ENCODE data around the gene EEA1. TPM values are rescaled to one million over a fixed set of nuclear protein-coding genes. Genes with fewer than 3 reads are reported as not detected.
A peak's percentile ranks its signal among the peaks of the same experiment; 100 is the strongest.

EEA1 gene
- total RNA-seq, 1 donor from 2014 or later, result 31.1 TPM

- H3K36me3 Mint-ChIP-seq (ENCODE audit: unreplicated experiment), result no peaks in the 10 kb centered on the region
- no peaks in the 10 kb centered on the region for H3K27me3 Mint-ChIP-seq (ENCODE audit: unreplicated experiment)
- H3K4me3 Mint-ChIP-seq (ENCODE audit: unreplicated experiment), result no peak overlapping the region
- peaks cover 8% of the 10 kb centered on the region for H3K4me1 Mint-ChIP-seq (ENCODE audit: unreplicated experiment)
- TF ChIP-seq CTCF (IDR thresholded peaks at IDR 0.05), result no peak
- H3K27ac Mint-ChIP-seq (ENCODE audit: unreplicated experiment), result no peak overlapping the region
- no peaks in the 10 kb centered on the region for H3K9me3 Mint-ChIP-seq (ENCODE audit: unreplicated experiment)
- DNase-seq (ENCODE audit: extremely low spot score, unreplicated experiment), result no peak
Measured at GRCh38 chr12:92908108-92908507, 21.0 kb downstream of the EEA1 start.

DNA sequence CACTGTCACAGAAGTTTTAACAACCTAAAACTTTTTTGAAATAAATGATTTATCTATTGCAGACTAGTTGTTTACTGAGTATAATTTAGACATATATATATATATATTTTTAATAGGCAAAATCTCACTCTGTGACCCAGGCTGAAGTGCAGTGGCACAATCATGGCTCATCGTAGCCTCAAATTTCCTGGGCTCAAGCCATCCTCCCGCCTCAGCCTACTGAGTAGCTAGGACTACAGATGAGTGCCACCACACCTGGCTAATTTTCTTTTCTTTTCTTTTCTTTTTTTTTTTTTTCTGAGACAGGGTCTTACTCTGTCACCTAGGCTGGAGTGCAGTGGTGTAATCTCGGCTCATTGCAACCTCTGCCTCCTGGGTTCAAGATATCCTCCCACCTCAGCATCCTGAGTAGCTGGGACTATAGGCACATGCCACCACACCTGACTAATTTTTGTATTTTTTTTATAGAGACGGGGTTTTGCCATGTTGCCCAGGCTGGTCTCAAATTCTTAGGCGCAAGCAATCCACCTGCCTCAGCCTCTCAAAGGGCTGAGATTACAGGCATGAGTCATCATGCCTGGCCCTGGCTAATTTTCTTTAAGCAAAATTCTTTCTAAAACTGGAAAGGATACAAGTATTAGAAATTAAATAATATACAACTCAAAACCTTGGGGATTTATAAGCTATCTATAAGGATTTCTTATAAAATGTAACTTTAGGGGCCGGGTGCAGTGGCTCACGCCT lies 23.1 kb downstream of the EEA1 start:
- H3K4me3 Mint-ChIP-seq (ENCODE audit: unreplicated experiment), result no peak overlapping the region
- no peaks in the 10 kb centered on the region for H3K27me3 Mint-ChIP-seq (ENCODE audit: unreplicated experiment)
- no peak for DNase-seq (ENCODE audit: extremely low spot score, unreplicated experiment)
- no peaks in the 10 kb centered on the region for H3K36me3 Mint-ChIP-seq (ENCODE audit: unreplicated experiment)
- H3K4me1 Mint-ChIP-seq (ENCODE audit: unreplicated experiment), result peaks cover 7% of the 10 kb centered on the region
- no peaks in the 10 kb centered on the region for H3K9me3 Mint-ChIP-seq (ENCODE audit: unreplicated experiment)
- TF ChIP-seq CTCF (IDR thresholded peaks at IDR 0.05), result no peak
- H3K27ac Mint-ChIP-seq (ENCODE audit: unreplicated experiment), result no peak overlapping the region

DNA sequence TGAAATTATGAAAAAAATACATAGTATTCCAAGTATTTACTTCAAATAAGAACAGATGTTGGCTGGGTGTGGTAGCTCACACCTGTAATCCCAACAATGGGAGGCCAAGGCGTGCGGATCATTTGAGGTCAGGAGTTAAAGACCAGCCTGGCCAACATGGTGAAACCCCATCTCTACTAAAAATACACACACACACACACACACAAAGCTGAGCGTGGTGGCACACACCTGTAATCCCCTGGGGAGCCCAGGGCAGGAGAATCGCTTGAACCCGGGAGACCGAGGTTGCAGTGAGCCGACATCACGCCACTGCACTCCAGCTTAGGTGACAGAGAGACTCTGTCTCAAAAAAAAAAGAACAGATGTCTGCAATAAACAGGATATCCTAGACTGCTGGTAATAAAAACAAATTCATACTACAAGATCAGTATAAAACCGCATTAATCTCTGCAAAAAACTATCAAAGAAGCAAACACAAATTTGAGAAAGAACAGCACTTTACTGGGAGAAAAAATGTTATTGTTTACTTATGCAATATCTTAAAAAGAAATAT lies 23.8 kb downstream of the EEA1 start:
- no peak for TF ChIP-seq CTCF (IDR thresholded peaks at IDR 0.05)
- Mint-ChIP-seq H3K27ac (ENCODE audit: unreplicated experiment) (no peak overlapping the region), H3K36me3 (ENCODE audit: unreplicated experiment) (no peaks in the 10 kb centered on the region), H3K9me3 (ENCODE audit: unreplicated experiment) (no peaks in the 10 kb centered on the region), H3K27me3 (ENCODE audit: unreplicated experiment) (no peaks in the 10 kb centered on the region), H3K4me3 (ENCODE audit: unreplicated experiment) (no peak overlapping the region), H3K4me1 (ENCODE audit: unreplicated experiment) (peaks cover 7% of the 10 kb centered on the region)
- no peak for DNase-seq (ENCODE audit: extremely low spot score, unreplicated experiment)

- Mint-ChIP-seq H3K4me3 (ENCODE audit: unreplicated experiment) (no peak overlapping the region), H3K27me3 (ENCODE audit: unreplicated experiment) (no peaks in the 10 kb centered on the region), H3K4me1 (ENCODE audit: unreplicated experiment) (peaks cover 24% of the 10 kb centered on the region), H3K27ac (ENCODE audit: unreplicated experiment) (peak overlapping the region; percentile 15), H3K9me3 (ENCODE audit: unreplicated experiment) (no peaks in the 10 kb centered on the region), H3K36me3 (ENCODE audit: unreplicated experiment) (peaks cover 1% of the 10 kb centered on the region)
- DNase-seq (ENCODE audit: extremely low spot score, unreplicated experiment), result no peak
- TF ChIP-seq CTCF (IDR thresholded peaks at IDR 0.05), result no peak
Measured at GRCh38 chr12:92900941-92901340, 28.2 kb downstream of the EEA1 start.

- TF ChIP-seq CTCF (IDR thresholded peaks at IDR 0.05), result no peak
- Mint-ChIP-seq H3K4me1 (ENCODE audit: unreplicated experiment) (peaks cover 22% of the 10 kb centered on the region), H3K4me3 (ENCODE audit: unreplicated experiment) (peak overlapping the region; percentile 40), H3K9me3 (ENCODE audit: unreplicated experiment) (no peaks in the 10 kb centered on the region), H3K36me3 (ENCODE audit: unreplicated experiment) (peaks cover 5% of the 10 kb centered on the region), H3K27me3 (ENCODE audit: unreplicated experiment) (no peaks in the 10 kb centered on the region), H3K27ac (ENCODE audit: unreplicated experiment) (peak overlapping the region; percentile 94)
- DNase-seq (ENCODE audit: extremely low spot score, unreplicated experiment), result no peak
Measured at GRCh38 chr12:92899386-92900001, 29.6 kb downstream of the EEA1 start.
